HepG2 (cell line): ENCODE data around the gene DLG2. TPM values are rescaled to one million over a fixed set of nuclear protein-coding genes. Genes with fewer than 3 reads are reported as not detected.

Experiments
- ATAC-seq: fragments of 200-7000 bp; cut with Tn5 transposase; 3 replicates; pipeline ENCODE4 v1.9.1; 2020; ENCODE audit warnings: mild to moderate bottlenecking, moderate library complexity
- BruUV-seq: library from RNA; stranded (reverse); fragments of 400-500 nt; replicated peaks from 2 replicates; lab custom pipeline; 2021; lab: Mats Ljungman, UMichigan
- CTCF ChIA-PET: fragments of 300-600 bp; formaldehyde crosslinking; extraction: SDS; loops from one replicate; lab custom pipeline; 2021; ENCODE audit warnings: low total read pairs, inconsistent platforms, low intra/inter-chr PET ratio; lab: Yijun Ruan, JAX
- POLR2A ChIA-PET: fragments of 350-600 bp; sonication (Branson Sonifier 250); formaldehyde crosslinking; loops from one replicate; lab custom pipeline; 2020; ENCODE audit warnings: antibody characterized with exemption, inconsistent platforms; lab: Yijun Ruan, JAX
- DNase-seq: peaks from one replicate; pipeline ENCODE4 v3.0.0-alpha.2; 2015; ENCODE audit warnings: low spot score
- FAIRE-seq: peaks from 3 replicates; lab custom pipeline; 2011; peaks lifted over from hg19 to GRCh38; lab: Jason Lieb, UNC
- H2AFZ ChIP-seq: one replicate; pipeline ENCODE4 v1.6.1; 2011; ENCODE audit warnings: low read length, inconsistent platforms
- H3K27ac ChIP-seq: fragments of 300-600 bp; 3 replicates; pipeline ENCODE4 v1.8.0; 2011; ENCODE audit warnings: mixed run types, mild to moderate bottlenecking, mixed read lengths, low read length, inconsistent platforms; ENCODE audit not compliant: insufficient read depth; ENCODE audit errors: extremely low read length
- H3K27me3 ChIP-seq, 2 experiments: fragments of 200-600 bp in 1 of 2; 2 replicates in 1 of 2; 3 replicates in 1 of 2; pipeline versions ENCODE4 v1.6.0 to v1.8.0; 2011; ENCODE audit warnings: low read length in 2 of 2, mild to moderate bottlenecking in 2 of 2, moderate library complexity in 2 of 2, inconsistent platforms in 1 of 2; ENCODE audit not compliant: insufficient read depth in 2 of 2, control insufficient read depth in 1 of 2
- H3K36me3 ChIP-seq, 2 experiments: fragments of 200-600 bp in 1 of 2; replicated peaks in 1 of 2; 2 replicates in 1 of 2; 3 replicates in 1 of 2; pipeline versions ENCODE4 v1.5.1 to v1.8.0; 2011; ENCODE audit warnings: low read length in 2 of 2, inconsistent platforms in 1 of 2; ENCODE audit not compliant: insufficient read depth in 2 of 2, control insufficient read depth in 1 of 2
- H3K4me1 ChIP-seq: 2 replicates; pipeline ENCODE4 v1.5.1; 2012; ENCODE audit warnings: low read length, inconsistent platforms; ENCODE audit not compliant: insufficient read depth
- H3K4me2 ChIP-seq: 2 replicates; pipeline ENCODE4 v1.6.0; 2011; ENCODE audit warnings: low read depth, low read length, inconsistent platforms
- H3K4me3 ChIP-seq, 3 experiments: fragments of 200-600 bp in 1 of 3; sonication (generic), shearing (Covaris generic) in 1 of 3; replicated peaks in 1 of 3; 2 replicates each; pipeline ENCODE4 v1.5.1; 2011 to 2016; ENCODE audit warnings: low read length in 3 of 3, inconsistent platforms in 2 of 3, low read depth in 2 of 3, mild to moderate bottlenecking in 2 of 3, control low read depth in 1 of 3, mixed read lengths in 1 of 3; ENCODE audit not compliant: insufficient read depth in 1 of 3
- H3K79me2 ChIP-seq: one replicate; pipeline ENCODE4 v1.6.1; 2011; ENCODE audit warnings: low read length, inconsistent platforms; ENCODE audit not compliant: insufficient read depth
- H3K9ac ChIP-seq: 2 replicates; pipeline ENCODE4 v1.6.0; 2011; ENCODE audit warnings: mild to moderate bottlenecking, low read depth, low read length, inconsistent platforms; ENCODE audit not compliant: insufficient read depth
- H3K9me3 ChIP-seq: 2 replicates; pipeline ENCODE4 v1.5.1; 2012; ENCODE audit warnings: mild to moderate bottlenecking, low read length
- H4K20me1 ChIP-seq: 2 replicates; pipeline ENCODE4 v1.6.0; 2011; ENCODE audit warnings: inconsistent platforms, mild to moderate bottlenecking, low read length, moderate library complexity; ENCODE audit not compliant: insufficient read depth
- CENPX ChIP-seq: sonication (generic); formaldehyde crosslinking; IDR thresholded peaks from 2 replicates; pipeline ENCODE4 v1.9.0; 2021; ENCODE audit warnings: mild to moderate bottlenecking, missing genetic modification reagents, moderate library complexity
- ELF1 ChIP-seq: sonication (generic); formaldehyde crosslinking; IDR thresholded peaks from 2 replicates; pipeline ENCODE4 v1.4.0; 2020; ENCODE audit warnings: missing genetic modification reagents
- EP300 ChIP-seq, 3 experiments: sonication (generic) in 1 of 3; formaldehyde crosslinking in 1 of 3; IDR thresholded peaks; 2 replicates each; pipeline versions ENCODE4 v1.5.1 to v1.6.1; 2011 to 2020; ENCODE audit warnings: low read depth in 2 of 3, low read length in 2 of 3, borderline replicate concordance in 1 of 3, improper control_type of control experiment in 1 of 3, mild to moderate bottlenecking in 1 of 3, missing genetic modification reagents in 1 of 3, moderate library complexity in 1 of 3
- MIER2 ChIP-seq: IDR thresholded peaks from 2 replicates; pipeline ENCODE4 v1.6.1; 2016; ENCODE audit warnings: missing biosample characterization, missing genetic modification reagents
- MTF2 ChIP-seq: sonication (generic); formaldehyde crosslinking; IDR thresholded peaks from 2 replicates; pipeline ENCODE4 v1.5.0; 2020; ENCODE audit warnings: missing genetic modification reagents, borderline replicate concordance
- SNAPC2 ChIP-seq: sonication (generic); formaldehyde crosslinking; IDR thresholded peaks from 2 replicates; pipeline ENCODE4 v1.8.1; 2022; ENCODE audit warnings: mild to moderate bottlenecking, missing genetic modification reagents
- XBP1 ChIP-seq: sonication (generic); formaldehyde crosslinking; IDR thresholded peaks from 2 replicates; pipeline ENCODE4 v1.5.0; 2020; ENCODE audit warnings: missing genetic modification reagents
- ZBTB38 ChIP-seq: sonication (generic); formaldehyde crosslinking; IDR thresholded peaks from 2 replicates; pipeline ENCODE4 v1.5.1; 2020; ENCODE audit warnings: mild to moderate bottlenecking, missing genetic modification reagents
- ZC3H4 ChIP-seq: sonication (generic); formaldehyde crosslinking; IDR thresholded peaks from 2 replicates; pipeline ENCODE4 v1.4.0; 2020; ENCODE audit warnings: missing genetic modification reagents, borderline replicate concordance
- ZFY ChIP-seq: sonication (generic); formaldehyde crosslinking; IDR thresholded peaks from 2 replicates; pipeline ENCODE4 v1.4.0; 2020; ENCODE audit warnings: missing genetic modification reagents
- ZNF260 ChIP-seq: sonication (generic); formaldehyde crosslinking; IDR thresholded peaks from 2 replicates; pipeline ENCODE4 v1.4.0; 2020; ENCODE audit warnings: missing genetic modification reagents, low read depth, mild to moderate bottlenecking, borderline replicate concordance
- ZNF770 ChIP-seq: sonication (generic); formaldehyde crosslinking; IDR thresholded peaks from 2 replicates; pipeline ENCODE4 v1.5.0; 2020; ENCODE audit warnings: mild to moderate bottlenecking, missing genetic modification reagents
- WGBS: methylation state at CpG from one replicate; pipeline ENCODE4 v1.1.6; 2017; ENCODE audit warnings: low lambda C conversion rate; 5-methylcytosine and 5-hydroxymethylcytosine counted together
- in situ Hi-C: cut with HindIII; loops from 2 replicates; pipeline ENCODE4 v1.10.0; 2017; ENCODE audit warnings: low pct_unique_long_range_greater_than_20kb; ENCODE audit not compliant: extremely low pct_ligation_motif_present
- intact Hi-C: fragments of 100-400 bp; cut with micrococcal nuclease; formaldehyde crosslinking; loops from one replicate; pipeline ENCODE4 v1.10.0; 2022; ENCODE audit not compliant: unreplicated experiment
- polyA plus RNA-seq, 8 experiments: library from polyadenylated mRNA; depleted of rRNA in 3 of 8; stranded (reverse) in 7 of 8; unstranded in 1 of 8; fragments of >200 nt; fragmentation: Illumina TruSeq in 4 of 8; extraction: Trizol in 4 of 8; gene quantifications; 2 replicates each; pipeline versions ENCODE4 v1.2.1 to v1.2.3, GENCODE V29; 2011 to 2016; ENCODE audit warnings: low read depth in 4 of 8, missing spikeins in 1 of 8, mixed read lengths in 1 of 8; ENCODE audit not compliant: insufficient read depth in 1 of 8
- total RNA-seq, 5 experiments: library from RNA; depleted of rRNA; stranded (reverse); fragments of >200 nt; fragmentation: Illumina TruSeq; extraction: Trizol; gene quantifications; 2 replicates each; pipeline ENCODE4 v1.2.3, GENCODE V29; 2016; ENCODE audit warnings: low read depth in 1 of 5

Gene DLG2
- total and polyA plus RNA-seq, 2 of the 13 experiments (the other 11 are each of a cell fraction or from before 2014, with no cell fraction given) = 0.46 to 1.0 TPM

- no peak overlapping the region for H3K4me3 ChIP-seq
- no peak for TF ChIP-seq ZFY
- no peak for TF ChIP-seq ZBTB38 (CRISPR knock-in tag)
- TF ChIP-seq ELF1 (CRISPR knock-in tag) = no peak
- no peak for TF ChIP-seq CENPX (CRISPR knock-in tag)
- no peak for TF ChIP-seq ZNF260 (CRISPR knock-in tag)
- TF ChIP-seq MTF2 (CRISPR knock-in tag) = no peak
- TF ChIP-seq EP300 (IDR thresholded peaks at IDR 0.05; ENCODE audit: low read depth in 2 of 2, low read length in 2 of 2) = no peak
- TF ChIP-seq EP300 (CRISPR knock-in tag; IDR thresholded peaks at IDR 0.05; ENCODE audit: borderline replicate concordance) = no peak
- TF ChIP-seq MIER2 (CRISPR knock-in tag) = no peak
- TF ChIP-seq XBP1 (CRISPR knock-in tag) = no peak
- no peak for TF ChIP-seq ZNF770 (CRISPR knock-in tag)
- no peak for TF ChIP-seq SNAPC2 (CRISPR knock-in tag)
- no peak for TF ChIP-seq ZC3H4 (CRISPR knock-in tag)
- H3K27me3 ChIP-seq = no peaks in the 10 kb centered on the region
- WGBS = 47% methylated on average over 9 of the region's 10 CpGs
- no peaks in the 10 kb centered on the region for H3K79me2 ChIP-seq
- H3K27ac ChIP-seq = no peak overlapping the region
- no peak overlapping the region for H2AFZ ChIP-seq
- no peak for ATAC-seq
- in situ Hi-C loops (no loop called here), intact Hi-C loops (no loop called here)
- no peaks in the 10 kb centered on the region for H4K20me1 ChIP-seq
- no peak overlapping the region for H3K9ac ChIP-seq
- ChIA-PET CTCF (no interaction called here), POLR2A (no interaction called here)
- DNase-seq = no peak
- no peak for FAIRE-seq
- H3K36me3 ChIP-seq = no peaks in the 10 kb centered on the region
- H3K4me1 ChIP-seq = no peaks in the 10 kb centered on the region
- no peak overlapping the region for H3K4me2 ChIP-seq
- BruUV-seq = no TSS peak
- no peaks in the 10 kb centered on the region for H3K9me3 ChIP-seq
These were observed 1932.8 kb downstream of the DLG2 start for GRCh38 chr11:83694191-83694910.
